Brain pericyte (primary cell): ENCODE results near the gene TRIM27.
A peak's percentile ranks its signal among the peaks of the same experiment; 100 is the strongest.
"Not testable (repeated sequence)": the region's sequence is repeated elsewhere in the genome, so short reads cannot be mapped to it uniquely, and the experiment has no call there.

Experiments used
- DNase-seq: peaks from one replicate; pipeline ENCODE4 v3.0.0-alpha.2; 2012; ENCODE audit warnings: low read depth, low spot score

TRIM27 gene

DNA sequence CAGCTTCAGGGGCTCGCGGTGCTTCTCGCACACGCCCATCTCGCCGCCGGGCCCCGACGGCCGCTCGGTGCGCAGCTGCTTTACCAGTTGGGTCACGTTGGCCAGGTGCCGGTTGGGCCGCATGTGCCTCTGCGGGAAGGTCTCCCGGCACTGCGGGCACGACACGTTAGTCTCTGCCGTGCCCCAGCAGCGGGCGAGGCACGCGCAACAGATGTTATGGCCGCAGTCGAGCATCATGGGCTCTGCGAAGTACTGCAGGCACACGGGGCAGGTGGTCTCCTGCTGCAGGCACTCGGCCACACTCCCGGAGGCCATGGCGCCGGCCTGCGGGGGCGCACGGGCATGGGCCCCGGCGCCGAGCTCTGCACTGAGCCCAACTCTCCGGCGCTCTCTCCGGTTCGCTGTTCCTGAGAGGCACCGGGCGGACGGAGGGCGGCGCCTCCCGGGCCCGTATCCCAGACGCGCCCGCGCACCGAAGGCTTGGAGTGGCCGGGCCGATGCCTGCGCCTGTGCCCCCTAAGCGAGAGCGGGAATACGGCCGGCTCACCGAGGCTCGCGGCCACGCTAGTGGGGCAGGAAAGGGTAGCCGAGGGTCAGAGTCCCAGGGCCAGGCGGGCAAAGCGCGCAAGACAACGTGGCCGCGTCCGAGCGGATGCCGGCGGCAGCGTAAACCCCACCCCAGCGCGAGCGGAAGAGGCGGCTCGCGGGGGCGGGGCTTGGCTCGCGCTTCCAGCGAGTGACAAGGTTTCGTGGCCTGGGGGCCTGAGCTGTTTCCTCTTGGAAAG lies at the start of gene TRIM27:
TRIM27 (minus strand) TSS at position 668 of the 785 bp plus-strand sequence; CDS start at position 315, 353 bp downstream.
- no peak for DNase-seq

DNA sequence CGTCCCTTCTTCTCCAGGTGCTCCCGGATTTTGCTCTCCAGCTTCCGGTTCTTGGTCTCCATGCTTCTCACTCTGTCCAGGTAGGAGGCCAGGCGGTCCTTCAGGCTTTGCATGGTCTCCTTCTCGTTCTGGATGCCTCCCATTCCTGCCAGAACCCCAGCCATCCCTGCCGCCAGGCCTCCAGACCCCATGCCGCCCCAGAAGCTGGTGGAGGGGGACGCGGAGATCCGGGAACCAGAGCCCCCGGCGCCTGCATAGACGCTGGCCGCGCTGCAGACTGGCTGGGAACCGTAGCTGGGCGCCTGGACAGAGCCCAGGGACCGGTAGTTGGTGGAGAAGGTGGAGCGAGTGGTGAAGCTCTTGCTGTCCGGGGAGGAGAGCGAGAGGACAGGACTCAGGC lies 46.3 kb upstream of the TRIM27 start:
- not testable (repeated sequence) for DNase-seq

DNA sequence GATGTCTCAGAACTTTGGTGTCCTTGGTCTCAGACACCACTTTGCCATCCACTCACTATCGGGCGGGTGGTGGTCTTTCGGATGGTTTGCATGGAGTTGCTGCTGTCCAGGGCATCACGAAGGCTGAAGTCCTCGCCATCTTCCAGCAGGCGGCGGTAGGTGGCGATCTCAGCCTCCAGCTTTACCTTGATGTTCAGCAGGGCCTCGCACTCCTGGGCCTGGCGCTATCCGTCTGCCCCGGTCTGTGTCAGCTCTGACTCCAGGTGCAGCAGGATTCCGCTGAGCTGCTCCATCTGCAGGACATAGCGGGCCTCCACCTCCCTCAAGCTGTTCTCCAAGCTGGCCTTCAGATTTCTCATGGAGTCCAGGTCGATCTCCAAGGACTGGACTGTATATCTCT lies 45.3 kb upstream of the TRIM27 start:
- no peak for DNase-seq

DNA sequence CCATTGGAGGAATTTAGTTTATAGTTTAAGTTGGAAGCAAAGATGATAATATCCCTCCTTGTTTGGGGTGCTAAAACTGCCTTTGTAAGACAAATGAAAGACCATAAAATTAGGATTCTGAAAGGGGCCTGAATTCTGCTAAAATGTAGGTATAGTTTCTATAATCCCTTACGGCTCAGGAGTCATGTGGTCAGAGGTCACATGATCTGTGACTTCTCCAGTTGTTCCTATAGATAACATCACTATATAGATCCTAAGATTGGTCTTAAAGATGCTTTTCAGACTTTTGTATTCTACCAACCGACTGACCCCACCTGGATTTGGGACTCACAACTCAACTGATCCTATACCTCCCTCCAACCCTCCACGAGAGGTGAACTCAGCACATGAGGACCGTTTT lies 44.7 kb upstream of the TRIM27 start:
- no peak for DNase-seq

GRCh38 chr6:28965706-28966105 lies 41.9 kb upstream of the TRIM27 start:
- DNase-seq, result no peak

DNA sequence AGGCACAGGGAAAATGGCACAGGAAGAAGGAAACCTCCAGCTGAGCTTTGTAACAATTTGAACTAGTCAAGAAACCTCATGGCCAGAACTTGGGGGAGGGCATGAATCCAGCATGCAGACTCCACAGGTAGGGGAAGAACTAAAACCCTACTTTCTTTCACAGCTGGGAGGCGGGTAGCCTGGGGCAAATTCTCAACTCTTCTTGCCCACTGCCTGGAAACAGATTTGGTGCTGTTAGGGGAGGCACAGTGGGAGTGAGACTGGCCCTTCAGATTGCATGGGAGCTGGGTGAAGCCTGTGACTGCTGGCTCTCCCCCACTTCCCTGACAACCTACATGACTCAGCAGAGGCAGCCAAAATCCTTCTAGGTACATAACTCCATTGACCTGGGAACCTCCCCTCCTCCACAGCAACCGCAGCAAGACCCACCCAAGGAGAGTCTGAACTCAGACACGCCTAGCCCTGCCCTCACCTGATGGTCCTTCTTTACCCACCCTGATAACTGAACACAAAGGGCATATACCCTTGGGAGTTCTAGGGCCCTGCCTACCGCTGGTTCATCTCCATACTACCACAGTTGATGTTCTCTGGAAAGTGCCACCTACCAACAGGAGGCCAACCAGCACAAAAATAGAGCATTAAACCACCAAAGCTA lies 37.2 kb upstream of the TRIM27 start:
- no peak for DNase-seq

GRCh38 chr6:28958561-28959243 lies 34.9 kb upstream of the TRIM27 start:
- DNase-seq, result not testable (repeated sequence)

GRCh38 chr6:28957795-28958314 lies 34.1 kb upstream of the TRIM27 start:
- DNase-seq, result not testable (repeated sequence)

- no peak for DNase-seq
Observed at GRCh38 chr6:28956331-28956730, 32.5 kb upstream of the TRIM27 start.

DNA sequence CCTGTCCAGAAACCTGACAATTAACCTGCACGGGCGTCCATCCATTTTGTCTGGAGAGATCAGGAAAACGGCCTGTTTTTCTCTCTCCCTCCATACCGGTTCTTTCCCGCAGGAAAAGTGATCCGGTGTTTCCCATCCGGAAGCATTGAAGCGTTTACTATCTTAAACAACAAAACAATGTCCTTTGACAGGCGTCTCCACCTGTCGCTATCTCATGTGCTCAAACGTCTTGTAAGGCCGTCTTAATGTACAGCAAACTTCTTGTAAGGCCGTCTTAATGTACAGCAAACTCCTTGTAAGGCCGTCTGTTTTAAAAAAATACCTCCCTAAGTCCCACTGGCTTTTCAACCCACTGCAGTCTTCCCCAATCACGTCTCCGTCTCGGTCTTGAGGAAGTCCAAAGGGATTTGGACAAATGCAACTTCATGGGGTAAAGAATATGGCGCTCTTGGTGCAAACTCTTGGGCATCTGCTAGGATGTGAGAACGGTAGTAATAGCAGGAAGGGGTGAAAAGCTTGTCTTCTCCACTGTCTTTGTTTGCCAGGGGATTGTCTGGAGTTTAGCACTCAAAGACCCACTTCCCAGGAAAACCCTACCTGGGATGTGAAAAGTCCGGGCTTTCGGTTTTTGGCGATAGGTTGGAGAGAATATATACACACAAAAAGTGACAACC lies 29.9 kb upstream of the TRIM27 start:
- DNase-seq, result no peak

- no peak for DNase-seq
Observed at GRCh38 chr6:28953039-28953584, 29.3 kb upstream of the TRIM27 start.

DNA sequence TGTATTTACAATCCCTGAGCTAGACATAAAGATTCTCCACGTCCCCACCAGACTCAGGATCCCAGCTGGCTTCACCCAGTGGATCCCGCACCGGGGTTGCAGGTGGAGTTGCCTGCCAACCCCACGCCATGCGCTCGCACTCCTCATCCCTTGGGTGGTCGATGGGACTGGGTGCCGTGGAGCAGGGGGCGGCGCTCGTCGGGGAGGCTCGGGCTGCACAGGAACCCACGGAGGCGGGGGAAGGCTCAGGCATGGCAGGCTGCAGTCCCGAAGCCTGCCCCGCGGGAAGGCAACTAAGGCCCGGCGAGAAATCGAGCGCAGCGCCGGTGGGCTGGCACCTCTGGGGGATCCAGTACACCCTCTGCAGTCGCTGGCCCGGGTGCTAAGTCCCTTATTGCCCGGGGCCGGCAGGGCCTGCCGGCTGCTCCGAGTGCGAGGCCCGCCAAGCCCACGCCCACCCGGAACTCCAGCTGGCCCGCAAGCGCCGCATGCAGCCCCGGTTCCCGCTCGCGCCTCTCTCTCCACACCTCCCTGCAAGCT lies 25.9 kb upstream of the TRIM27 start:
- not testable (repeated sequence) for DNase-seq

GRCh38 chr6:28948782-28949486 lies 25.1 kb upstream of the TRIM27 start:
- DNase-seq, result no peak

DNA sequence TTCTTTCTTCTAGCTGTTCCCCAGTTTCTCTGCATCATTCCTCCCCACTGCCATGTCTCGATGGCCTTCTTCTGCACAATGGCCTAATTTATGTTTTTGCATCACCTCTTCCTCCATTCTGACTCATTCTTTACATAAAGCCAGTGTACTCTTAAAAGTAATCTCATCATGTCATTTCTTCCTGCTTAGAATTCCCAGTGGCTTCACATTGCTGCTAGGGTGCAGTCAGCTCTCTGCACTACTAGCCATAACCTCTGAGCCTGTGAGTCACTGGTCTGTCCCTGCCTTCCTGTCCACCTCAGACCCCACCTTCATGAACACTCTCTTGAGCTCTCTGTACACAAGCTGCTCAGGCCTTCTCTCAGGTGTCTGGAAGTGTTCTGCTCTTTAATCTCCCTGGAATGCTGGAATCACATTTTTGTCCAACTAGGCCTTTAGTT lies 24.1 kb upstream of the TRIM27 start:
- no peak for DNase-seq

DNA sequence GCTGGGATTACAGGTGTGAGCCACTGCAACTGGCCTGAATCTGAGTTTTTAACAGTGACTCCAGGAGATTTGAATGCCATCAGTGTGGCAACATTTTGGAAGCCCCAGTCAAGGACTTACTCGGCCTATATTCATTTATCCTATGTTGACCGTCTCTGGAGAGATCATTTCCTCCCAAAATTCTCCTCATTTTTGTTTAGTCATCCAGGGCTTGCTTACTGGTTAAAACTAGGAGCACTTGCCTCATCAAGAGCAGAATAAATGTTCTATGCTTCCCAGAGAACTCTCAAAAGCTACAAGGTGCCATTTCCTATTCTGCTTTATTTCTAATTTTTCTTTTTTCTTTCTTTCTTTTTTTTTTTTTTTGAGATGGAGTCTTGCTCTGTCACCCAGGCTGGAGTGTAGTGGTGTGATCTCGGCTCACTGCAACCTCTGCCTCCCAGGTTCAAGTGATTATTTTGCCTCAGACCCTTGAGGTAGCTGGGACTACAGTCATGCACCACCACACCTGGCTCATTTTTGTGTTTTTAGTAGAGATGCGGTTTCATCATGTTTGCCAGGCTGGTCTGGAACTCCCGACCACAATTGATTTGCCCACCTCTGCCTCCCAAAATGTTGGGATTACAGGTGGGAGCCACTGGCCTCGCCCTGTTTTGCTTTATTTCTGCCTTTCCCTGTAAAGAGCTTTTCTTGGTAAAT lies 23.4 kb upstream of the TRIM27 start:
- DNase-seq, result no peak

GRCh38 chr6:28945349-28945748 lies 21.6 kb upstream of the TRIM27 start:
- DNase-seq, result no peak

DNA sequence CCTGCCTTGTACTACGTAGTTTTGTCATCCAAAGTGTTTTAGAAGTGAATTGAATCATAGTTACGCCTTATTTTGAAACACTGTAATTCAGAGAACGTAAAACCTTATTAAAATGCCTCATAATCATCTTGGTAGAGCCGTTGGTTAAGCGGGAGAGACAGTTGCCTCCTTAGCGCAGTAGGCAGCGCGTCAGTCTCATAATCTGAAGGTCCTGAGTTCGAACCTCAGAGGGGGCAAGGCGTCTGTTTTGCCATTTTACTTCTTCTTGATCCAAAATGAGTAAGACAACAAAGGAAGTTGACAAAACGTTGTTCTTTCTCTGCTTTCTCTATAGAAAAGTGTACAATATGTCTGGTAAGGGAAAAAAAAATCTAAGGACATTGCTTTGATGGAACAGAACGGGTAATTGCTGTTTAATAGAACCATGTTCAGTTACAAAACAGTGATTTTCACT lies 20.7 kb upstream of the TRIM27 start:
- peak; percentile 50 for DNase-seq

DNA sequence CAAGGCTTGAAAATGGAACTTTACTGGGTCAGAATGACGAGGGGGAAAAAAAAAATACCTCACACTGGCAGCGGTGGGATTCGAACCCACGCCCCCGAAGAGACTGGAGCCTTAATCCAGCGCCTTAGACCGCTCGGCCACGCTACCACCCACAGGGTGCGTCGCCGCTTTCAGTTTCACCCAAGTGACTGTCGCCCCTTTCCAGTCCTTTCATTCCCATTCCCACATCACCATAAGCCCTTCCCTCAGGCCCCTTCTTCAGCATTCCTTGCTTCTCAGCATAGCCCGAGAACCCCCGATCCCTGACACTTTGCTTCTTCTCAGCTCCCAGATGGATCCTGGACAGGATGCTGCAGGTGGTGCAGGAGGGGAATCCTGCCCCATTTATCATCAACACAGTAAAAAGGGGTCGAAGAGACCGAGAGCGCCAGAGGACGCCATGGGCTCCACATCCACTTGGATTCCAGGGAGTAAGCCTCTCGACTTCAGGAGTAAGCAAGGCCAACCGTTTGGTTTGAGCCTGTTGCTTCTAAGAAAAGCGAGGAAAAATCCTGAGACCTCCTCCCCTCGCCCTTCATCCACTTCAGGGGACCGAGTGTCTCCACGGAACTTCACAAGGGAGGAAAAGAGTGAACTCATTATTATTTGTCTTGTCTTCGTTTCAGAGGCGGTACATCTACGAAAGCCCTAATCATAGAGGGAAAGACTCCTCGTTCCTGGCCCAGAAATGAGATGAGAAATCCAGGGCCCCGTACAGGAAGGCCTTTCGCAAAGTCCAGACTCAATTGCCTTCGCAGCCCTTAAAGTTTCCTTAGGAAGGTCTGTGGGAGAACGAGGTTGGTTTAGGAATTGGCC lies 20.0 kb upstream of the TRIM27 start:
- no peak for DNase-seq

- no peak for DNase-seq
Observed at GRCh38 chr6:28943223-28943556, 19.4 kb upstream of the TRIM27 start.
